T1000 (cell line): Measurements from ENCODE around the gene ARHGAP24.

Experiments used
- DNase-seq: peaks from one replicate; lab custom pipeline; 2025; ENCODE audit warnings: mixed read lengths; lab: John Stamatoyannopoulos, UW

The ARHGAP24 gene

GRCh38 chr4:85741381-85741780, 266.4 kb downstream of the ARHGAP24 start:
- no peak for DNase-seq

GRCh38 chr4:85741921-85742591, 267.1 kb downstream of the ARHGAP24 start:
- DNase-seq = no peak

GRCh38 chr4:85744950-85745349, 270.0 kb downstream of the ARHGAP24 start:
- no peak for DNase-seq

GRCh38 chr4:85745939-85746338, 271.0 kb downstream of the ARHGAP24 start:
- no peak for DNase-seq

GRCh38 chr4:85747882-85748491, 273.0 kb downstream of the ARHGAP24 start:
- DNase-seq = no peak

- no peak for DNase-seq
Measured at GRCh38 chr4:85748654-85749053, 273.7 kb downstream of the ARHGAP24 start.

- DNase-seq = no peak
Measured at GRCh38 chr4:85751866-85752265, 276.9 kb downstream of the ARHGAP24 start.

- DNase-seq = no peak
Measured at GRCh38 chr4:85755285-85755684, 280.3 kb downstream of the ARHGAP24 start.

- DNase-seq = no peak
Measured at GRCh38 chr4:85756938-85757337, 282.0 kb downstream of the ARHGAP24 start.

- no peak for DNase-seq
Measured at GRCh38 chr4:85759388-85759787, 284.4 kb downstream of the ARHGAP24 start.

GRCh38 chr4:85760511-85760910, 285.6 kb downstream of the ARHGAP24 start:
- DNase-seq = no peak

- DNase-seq = no peak
Measured at GRCh38 chr4:85761803-85762528, 287.0 kb downstream of the ARHGAP24 start.

- DNase-seq = no peak
Measured at GRCh38 chr4:85762529-85762871, 287.6 kb downstream of the ARHGAP24 start.

GRCh38 chr4:85763202-85763601, 288.3 kb downstream of the ARHGAP24 start:
- DNase-seq = no peak

GRCh38 chr4:85767649-85768048, 292.7 kb downstream of the ARHGAP24 start:
- DNase-seq = no peak

GRCh38 chr4:85769009-85769408, 294.1 kb downstream of the ARHGAP24 start:
- DNase-seq = no peak

GRCh38 chr4:85772470-85772869, 297.5 kb downstream of the ARHGAP24 start:
- DNase-seq = no peak

- DNase-seq = no peak
Measured at GRCh38 chr4:85773372-85773771, 298.4 kb downstream of the ARHGAP24 start.

GRCh38 chr4:85774000-85774399, 299.1 kb downstream of the ARHGAP24 start:
- DNase-seq = no peak

- no peak for DNase-seq
Measured at GRCh38 chr4:85774489-85774888, 299.5 kb downstream of the ARHGAP24 start.

- DNase-seq = no peak
Measured at GRCh38 chr4:85776096-85776495, 301.1 kb downstream of the ARHGAP24 start.

GRCh38 chr4:85776579-85776978, 301.6 kb downstream of the ARHGAP24 start:
- no peak for DNase-seq

GRCh38 chr4:85777908-85778631, 303.1 kb downstream of the ARHGAP24 start:
- DNase-seq = no peak
